ENCODE measurements around the gene AACS.

AACS gene

GRCh38 chr12:125070112-125070511 is 4.9 kb downstream of the AACS start:
- DNase-seq (ENCODE audit: low read depth in 1 of 2, low spot score in 1 of 2) = no peak
- no peaks in the 10 kb centered on the region for H3K27me3 ChIP-seq (ENCODE audit: insufficient read depth, poor library complexity, severe bottlenecking)
- no peak overlapping the region for H3K4me3 ChIP-seq (replicated peaks; ENCODE audit: insufficient read depth, low read length)
- TF ChIP-seq REST (IDR thresholded peaks at IDR 0.05; ENCODE audit: insufficient replicate concordance, low read depth) (no peak), GABPA (IDR thresholded peaks at IDR 0.05; ENCODE audit: low read depth) (no peak), SPI1 (IDR thresholded peaks at IDR 0.05; ENCODE audit: borderline replicate concordance, low read depth) (no peak), POLR2AphosphoS5 (IDR thresholded peaks at IDR 0.05; ENCODE audit: low read depth) (no peak), CTCF (IDR thresholded peaks at IDR 0.05; ENCODE audit: insufficient read depth, low read length) (no peak)
- H3K27ac ChIP-seq (replicated peaks) = no peak overlapping the region

GRCh38 chr12:125070661-125071390 is 5.6 kb downstream of the AACS start:
- DNase-seq (ENCODE audit: low read depth in 1 of 2, low spot score in 1 of 2) = no peak
- Histone ChIP-seq H3K27ac (replicated peaks) (no peak overlapping the region), H3K27me3 (ENCODE audit: insufficient read depth, poor library complexity, severe bottlenecking) (no peaks in the 10 kb centered on the region), H3K4me3 (replicated peaks; ENCODE audit: insufficient read depth, low read length) (no peak overlapping the region)
- no peak for TF ChIP-seq SPI1 (IDR thresholded peaks at IDR 0.05; ENCODE audit: borderline replicate concordance, low read depth)
- no peak for TF ChIP-seq POLR2AphosphoS5 (IDR thresholded peaks at IDR 0.05; ENCODE audit: low read depth)
- no peak for TF ChIP-seq CTCF (IDR thresholded peaks at IDR 0.05; ENCODE audit: insufficient read depth, low read length)
- no peak for TF ChIP-seq GABPA (IDR thresholded peaks at IDR 0.05; ENCODE audit: low read depth)
- no peak for TF ChIP-seq REST (IDR thresholded peaks at IDR 0.05; ENCODE audit: insufficient replicate concordance, low read depth)

- Histone ChIP-seq H3K27ac (replicated peaks) (no peak overlapping the region), H3K4me3 (replicated peaks; ENCODE audit: insufficient read depth, low read length) (no peak overlapping the region), H3K27me3 (ENCODE audit: insufficient read depth, poor library complexity, severe bottlenecking) (no peaks in the 10 kb centered on the region)
- DNase-seq (ENCODE audit: low read depth in 1 of 2, low spot score in 1 of 2) = no peak
- TF ChIP-seq GABPA (IDR thresholded peaks at IDR 0.05; ENCODE audit: low read depth) (no peak), CTCF (IDR thresholded peaks at IDR 0.05; ENCODE audit: insufficient read depth, low read length) (no peak), SPI1 (IDR thresholded peaks at IDR 0.05; ENCODE audit: borderline replicate concordance, low read depth) (no peak), POLR2AphosphoS5 (IDR thresholded peaks at IDR 0.05; ENCODE audit: low read depth) (no peak)
Observed at GRCh38 chr12:125071456-125071855, 6.2 kb downstream of the AACS start.

- DNase-seq (ENCODE audit: low read depth in 1 of 2, low spot score in 1 of 2) = no peak
- H3K27me3 ChIP-seq (ENCODE audit: insufficient read depth, poor library complexity, severe bottlenecking) = no peaks in the 10 kb centered on the region
- H3K27ac ChIP-seq (replicated peaks) = no peak overlapping the region
- TF ChIP-seq SPI1 (IDR thresholded peaks at IDR 0.05; ENCODE audit: borderline replicate concordance, low read depth) (no peak), REST (IDR thresholded peaks at IDR 0.05; ENCODE audit: insufficient replicate concordance, low read depth) (no peak), POLR2AphosphoS5 (IDR thresholded peaks at IDR 0.05; ENCODE audit: low read depth) (no peak), GABPA (IDR thresholded peaks at IDR 0.05; ENCODE audit: low read depth) (no peak), CTCF (IDR thresholded peaks at IDR 0.05; ENCODE audit: insufficient read depth, low read length) (no peak)
- H3K4me3 ChIP-seq (replicated peaks; ENCODE audit: insufficient read depth, low read length) = no peak overlapping the region
Observed at GRCh38 chr12:125072496-125072895, 7.3 kb downstream of the AACS start.

Data from HL-60 (cell line).